ENCODE data around the gene FAM111A. TPM values are rescaled to one million over a fixed set of nuclear protein-coding genes. Genes with fewer than 3 reads are reported as not detected.
A peak's percentile ranks its signal among the peaks of the same experiment; 100 is the strongest.
"Not testable (repeated sequence)": the region's sequence is repeated elsewhere in the genome, so short reads cannot be mapped to it uniquely, and the experiment has no call there.

FAM111A gene
- total and polyA plus RNA-seq, 9 donors: 18.3 to 32.2 (median 24.9) TPM

DNA sequence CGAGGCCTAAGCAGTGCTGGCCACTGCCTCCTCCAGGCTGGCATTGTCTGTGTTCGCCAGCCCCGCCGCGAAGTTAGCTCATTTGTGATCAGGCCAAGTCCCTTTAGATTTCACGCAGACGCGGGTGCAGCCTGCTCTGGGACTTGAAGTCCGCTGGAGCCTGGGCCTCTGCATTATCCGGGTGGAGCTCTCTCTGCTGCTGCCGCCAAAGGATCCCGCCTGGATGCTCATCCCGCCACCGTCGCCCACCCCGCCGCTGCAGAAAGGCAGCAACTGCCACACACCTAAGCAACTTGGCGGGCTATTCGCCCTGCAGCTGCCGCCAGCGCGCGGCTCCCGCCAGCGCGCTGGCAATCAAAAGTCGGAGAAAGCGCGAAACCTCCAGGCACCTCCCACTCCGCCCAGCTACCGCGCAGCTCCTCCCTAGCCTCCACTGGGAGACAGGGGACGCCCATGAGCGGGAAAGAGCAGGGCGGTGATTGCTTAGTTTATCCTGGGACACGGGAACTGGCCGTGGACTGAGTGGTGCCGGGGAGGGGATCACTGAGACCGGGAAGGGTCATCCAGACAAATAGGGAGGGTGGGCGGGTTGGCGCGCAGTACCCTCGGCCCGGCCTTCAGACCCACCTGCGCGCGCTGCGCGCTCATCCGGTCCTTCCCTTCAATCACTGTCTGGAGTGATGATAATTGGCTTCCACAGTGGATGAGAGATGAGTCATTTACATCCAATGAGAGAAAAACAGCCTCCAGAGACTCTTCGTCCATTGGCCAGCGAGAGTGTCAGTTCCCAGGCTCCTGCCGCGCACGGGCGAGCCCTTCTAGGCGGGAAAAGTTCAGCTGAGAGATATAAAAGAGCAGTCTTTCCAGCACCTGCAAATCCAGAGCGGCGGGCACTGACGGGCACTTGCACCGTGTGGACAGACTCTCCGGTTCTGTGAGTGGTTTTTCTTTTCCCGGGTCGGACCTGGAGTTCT is 36.0 kb upstream of the FAM111A start, which contains the start of gene FAM111B:
TSS of gene FAM111B (plus strand) at position 875 of the 974 bp plus-strand sequence. CDS start 2,389 bp downstream, outside the sequence.
- 1% methylated on average over 50 of the region's 64 CpGs for WGBS (ENCODE audit: insufficient coverage)
- no peak within 1 kb of the TSS for H3K27ac ChIP-seq (ENCODE audit: low read length)
- peaks cover 11% of the 10 kb centered on the region for H3K27me3 ChIP-seq (ENCODE audit: control insufficient read depth, insufficient read depth, low read length)
- H3K4me1 ChIP-seq (ENCODE audit: control insufficient read depth, insufficient read depth, low read length): peaks cover 16% of the 10 kb centered on the region
- peaks cover 2% of the 10 kb centered on the region for H3K36me3 ChIP-seq (ENCODE audit: control insufficient read depth, insufficient read depth, low read length)
- H3K9me3 ChIP-seq (replicated peaks; ENCODE audit: control insufficient read depth, low read depth, low read length): no peaks in the 10 kb centered on the region
- peak within 1 kb of the TSS; percentile 48 for H3K4me3 ChIP-seq (ENCODE audit: low read length)
- DNase-seq: peak; percentile 97

DNA sequence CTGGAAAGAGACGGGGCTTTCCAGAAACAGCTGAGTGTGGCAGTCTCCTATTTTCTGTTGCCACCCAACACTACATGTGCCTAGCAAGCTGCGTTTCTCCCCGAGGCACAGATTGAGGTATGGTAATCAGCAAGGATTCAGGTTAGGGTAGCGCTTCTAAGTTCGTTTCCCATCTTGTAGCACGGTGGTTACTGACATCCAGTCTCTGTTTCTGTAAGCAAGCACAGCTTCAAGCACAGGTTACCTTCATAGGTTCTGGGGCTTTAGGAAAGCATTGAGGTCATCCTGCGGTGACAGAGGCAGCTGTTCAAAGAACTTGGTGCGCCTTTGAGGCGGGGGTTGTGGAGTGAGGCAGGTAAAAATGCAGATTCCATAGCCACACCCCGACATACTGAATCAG is 34.9 kb upstream of the FAM111A start:
- 6% methylated on average over 6 of the region's 10 CpGs for WGBS (ENCODE audit: insufficient coverage)
- peak overlapping the region; percentile 48 for H3K4me3 ChIP-seq (ENCODE audit: low read length)
- H3K9me3 ChIP-seq (replicated peaks; ENCODE audit: control insufficient read depth, low read depth, low read length); H3K27me3 ChIP-seq (ENCODE audit: control insufficient read depth, insufficient read depth, low read length); H3K36me3 ChIP-seq (ENCODE audit: control insufficient read depth, insufficient read depth, low read length); DNase-seq; H3K27ac ChIP-seq (ENCODE audit: low read length); H3K4me1 ChIP-seq (ENCODE audit: control insufficient read depth, insufficient read depth, low read length): not testable (repeated sequence)

DNA sequence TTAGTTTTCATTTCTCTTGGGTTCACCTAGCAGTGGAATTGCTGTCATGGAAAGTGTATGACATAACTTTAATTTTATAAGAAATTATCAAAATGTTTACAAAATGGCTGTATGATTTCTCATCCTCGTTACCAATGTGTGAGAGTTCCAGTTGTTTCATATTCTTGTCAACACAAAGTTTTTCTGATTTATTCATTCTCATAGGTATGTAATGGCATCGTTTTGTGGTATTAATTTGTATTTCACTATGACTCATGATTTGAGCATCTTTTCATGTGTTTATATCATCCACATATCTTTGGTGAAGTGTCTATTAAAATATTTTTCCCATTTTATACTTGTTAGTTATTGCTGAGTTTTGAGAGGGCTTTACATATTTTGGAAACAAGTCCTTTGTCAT is 30.2 kb upstream of the FAM111A start:
- Histone ChIP-seq H3K4me1 (ENCODE audit: control insufficient read depth, insufficient read depth, low read length) (no peaks in the 10 kb centered on the region), H3K36me3 (ENCODE audit: control insufficient read depth, insufficient read depth, low read length) (peaks cover 17% of the 10 kb centered on the region), H3K4me3 (ENCODE audit: low read length) (no peak overlapping the region), H3K27me3 (ENCODE audit: control insufficient read depth, insufficient read depth, low read length) (no peaks in the 10 kb centered on the region), H3K27ac (ENCODE audit: low read length) (no peak overlapping the region), H3K9me3 (replicated peaks; ENCODE audit: control insufficient read depth, low read depth, low read length) (peaks cover 4% of the 10 kb centered on the region)
- no peak for DNase-seq
- no CpG with 5 or more reads among the region's 2 CpGs for whole genome bisulfite sequencing (ENCODE audit: insufficient coverage)

DNA sequence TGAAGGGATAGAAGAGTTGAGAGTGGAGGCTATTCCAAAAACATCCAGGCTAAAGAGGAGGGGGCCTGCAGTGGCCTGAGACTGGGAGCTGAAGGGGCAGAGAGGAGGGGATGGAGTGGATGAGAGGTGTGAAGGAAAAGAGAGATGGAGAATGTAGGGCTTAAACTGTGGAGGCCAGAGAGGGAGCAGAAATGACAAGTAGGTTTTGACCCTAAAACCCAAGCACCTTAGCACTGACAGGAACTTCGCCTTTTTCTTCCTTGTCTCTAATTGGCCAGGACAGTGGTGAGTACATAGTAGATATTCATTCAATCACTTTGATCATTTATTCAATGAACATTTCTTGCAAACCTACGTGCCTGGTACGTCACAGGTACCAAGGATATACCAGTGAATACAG is 28.3 kb upstream of the FAM111A start:
- 100% methylated on average over 1 of the region's 3 CpGs for WGBS (ENCODE audit: insufficient coverage)
- Histone ChIP-seq H3K36me3 (ENCODE audit: control insufficient read depth, insufficient read depth, low read length) (peaks cover 15% of the 10 kb centered on the region), H3K27me3 (ENCODE audit: control insufficient read depth, insufficient read depth, low read length) (no peaks in the 10 kb centered on the region), H3K4me1 (ENCODE audit: control insufficient read depth, insufficient read depth, low read length) (no peaks in the 10 kb centered on the region), H3K27ac (ENCODE audit: low read length) (no peak overlapping the region), H3K4me3 (ENCODE audit: low read length) (no peak overlapping the region), H3K9me3 (replicated peaks; ENCODE audit: control insufficient read depth, low read depth, low read length) (peaks cover 18% of the 10 kb centered on the region)
- no peak for DNase-seq

DNA sequence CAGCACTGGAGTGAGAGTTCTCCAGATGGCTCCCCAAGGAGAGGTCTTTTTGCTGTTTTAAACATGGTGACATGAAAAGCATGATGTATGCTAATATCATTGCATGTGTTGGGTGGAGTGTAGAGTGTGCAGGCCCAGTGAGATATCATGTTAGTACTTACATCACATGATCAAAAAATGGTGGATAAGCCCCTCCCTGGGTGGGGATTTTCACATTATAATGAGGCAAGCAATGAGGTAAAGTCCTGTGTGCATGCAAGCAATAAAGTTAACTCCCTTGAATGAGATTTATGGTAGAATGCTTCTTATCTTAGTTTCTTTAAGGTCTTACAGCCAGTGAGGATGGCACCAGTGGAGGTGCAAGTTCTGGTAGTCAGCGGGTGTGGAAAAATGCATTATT is 27.1 kb upstream of the FAM111A start:
- no peak overlapping the region for H3K4me3 ChIP-seq (ENCODE audit: low read length)
- no peaks in the 10 kb centered on the region for H3K27me3 ChIP-seq (ENCODE audit: control insufficient read depth, insufficient read depth, low read length)
- H3K9me3 ChIP-seq (replicated peaks; ENCODE audit: control insufficient read depth, low read depth, low read length): peaks cover 20% of the 10 kb centered on the region
- H3K27ac ChIP-seq (ENCODE audit: low read length): no peak overlapping the region
- 100% methylated on average over 1 of the region's 1 CpG for WGBS (ENCODE audit: insufficient coverage)
- H3K36me3 ChIP-seq (ENCODE audit: control insufficient read depth, insufficient read depth, low read length): peaks cover 15% of the 10 kb centered on the region
- H3K4me1 ChIP-seq (ENCODE audit: control insufficient read depth, insufficient read depth, low read length): no peaks in the 10 kb centered on the region
- DNase-seq: no peak

DNA sequence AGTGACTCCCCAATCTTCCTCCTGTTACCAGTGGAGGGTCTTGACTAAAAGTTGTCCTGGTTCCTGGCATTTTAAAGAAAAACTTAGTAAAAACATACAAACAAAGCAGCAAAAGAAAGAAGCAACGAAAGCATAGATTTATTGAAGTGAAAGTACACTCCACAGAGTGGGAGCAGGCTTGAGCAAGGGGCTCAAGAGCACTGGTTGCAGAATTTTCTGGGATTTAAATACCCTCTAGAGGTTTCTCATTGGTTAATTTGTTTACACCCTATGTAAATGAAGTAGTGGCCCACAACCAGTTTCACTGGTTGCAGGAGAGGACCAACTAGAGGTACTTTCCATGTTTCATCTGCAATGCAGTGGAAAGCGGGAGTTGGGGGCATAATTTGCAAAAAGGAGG is 24.9 kb upstream of the FAM111A start:
- H3K27ac ChIP-seq (ENCODE audit: low read length): no peak overlapping the region
- H3K4me3 ChIP-seq (ENCODE audit: low read length): no peak overlapping the region
- no peaks in the 10 kb centered on the region for H3K4me1 ChIP-seq (ENCODE audit: control insufficient read depth, insufficient read depth, low read length)
- no CpG with 5 or more reads among the region's 2 CpGs for WGBS (ENCODE audit: insufficient coverage)
- H3K27me3 ChIP-seq (ENCODE audit: control insufficient read depth, insufficient read depth, low read length): no peaks in the 10 kb centered on the region
- H3K9me3 ChIP-seq (replicated peaks; ENCODE audit: control insufficient read depth, low read depth, low read length): peaks cover 20% of the 10 kb centered on the region
- DNase-seq: no peak
- H3K36me3 ChIP-seq (ENCODE audit: control insufficient read depth, insufficient read depth, low read length): peaks cover 15% of the 10 kb centered on the region

DNA sequence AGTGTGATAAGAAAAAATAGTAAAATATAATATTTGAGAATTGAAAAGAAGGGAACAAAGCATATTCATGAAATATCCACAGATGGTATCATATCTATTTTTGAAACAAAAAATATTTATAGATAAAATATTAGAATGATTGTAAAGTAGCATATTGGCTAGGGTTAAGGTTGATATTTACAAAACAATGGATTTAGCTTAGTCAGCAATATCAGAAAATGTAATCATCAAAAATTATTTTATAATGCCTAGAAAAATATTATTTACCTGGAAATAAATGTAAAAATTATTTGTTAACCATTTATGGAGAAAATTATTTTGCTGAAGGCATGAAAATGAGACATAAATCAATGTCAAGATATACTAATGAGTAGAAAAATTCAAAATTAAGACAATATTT is 22.8 kb upstream of the FAM111A start:
- Histone ChIP-seq H3K27ac (ENCODE audit: low read length) (no peak overlapping the region), H3K27me3 (ENCODE audit: control insufficient read depth, insufficient read depth, low read length) (no peaks in the 10 kb centered on the region)
- DNase-seq: no peak

DNA sequence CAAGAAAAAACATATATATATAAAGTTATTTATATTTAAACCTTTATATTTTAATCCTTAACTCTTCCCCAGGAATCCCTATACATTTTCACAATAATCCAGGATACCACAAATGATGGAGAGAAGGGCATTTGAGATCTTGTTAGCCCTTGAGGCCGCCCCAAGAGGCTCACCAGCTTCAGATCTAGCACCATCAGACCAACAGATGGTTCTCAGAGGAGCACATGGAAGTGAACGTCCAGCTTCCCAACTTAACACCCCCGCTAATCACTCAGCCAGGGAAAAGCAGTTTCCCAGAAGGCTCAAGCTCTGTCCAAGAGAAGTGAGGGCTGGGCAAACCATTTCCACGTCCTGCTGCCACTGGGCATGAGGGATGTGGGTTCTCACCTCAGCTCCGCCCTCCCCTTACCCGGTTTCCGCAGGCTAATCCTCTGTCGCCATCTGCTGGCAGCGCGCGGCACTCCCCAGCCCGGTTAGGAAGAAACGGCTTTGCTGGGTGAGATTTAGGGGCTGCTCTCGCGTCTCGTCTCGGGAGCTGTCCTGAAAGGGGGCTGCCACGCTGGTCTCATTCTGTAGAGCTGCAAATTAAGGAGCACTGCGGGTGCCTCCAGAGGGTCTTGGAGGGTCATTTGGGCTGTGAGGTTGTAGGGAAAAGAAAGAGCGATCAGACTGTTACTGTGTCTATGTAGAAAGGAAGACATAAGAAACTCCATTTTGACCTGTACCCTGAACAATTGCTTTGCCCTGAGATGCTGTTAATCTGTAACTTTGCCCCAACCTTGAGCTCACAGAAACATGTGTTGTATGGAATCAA is 6.8 kb upstream of the FAM111A start:
- Histone ChIP-seq H3K36me3 (ENCODE audit: control insufficient read depth, insufficient read depth, low read length) (peaks cover 5% of the 10 kb centered on the region), H3K4me3 (ENCODE audit: low read length) (peak overlapping the region; percentile 6), H3K27me3 (ENCODE audit: control insufficient read depth, insufficient read depth, low read length) (no peaks in the 10 kb centered on the region), H3K4me1 (ENCODE audit: control insufficient read depth, insufficient read depth, low read length) (no peaks in the 10 kb centered on the region), H3K9me3 (replicated peaks; ENCODE audit: control insufficient read depth, low read depth, low read length) (peaks cover 5% of the 10 kb centered on the region), H3K27ac (ENCODE audit: low read length) (no peak overlapping the region)
- peak; percentile 77 for DNase-seq
- WGBS (ENCODE audit: insufficient coverage): 2% methylated on average over 15 of the region's 20 CpGs

More for the DNA sequence above, 22.8 kb upstream of the FAM111A start:
- Histone ChIP-seq H3K9me3 (replicated peaks; ENCODE audit: control insufficient read depth, low read depth, low read length) (peaks cover 22% of the 10 kb centered on the region), H3K4me1 (ENCODE audit: control insufficient read depth, insufficient read depth, low read length) (no peaks in the 10 kb centered on the region), H3K4me3 (ENCODE audit: low read length) (no peak overlapping the region), H3K36me3 (ENCODE audit: control insufficient read depth, insufficient read depth, low read length) (peaks cover 8% of the 10 kb centered on the region)

DNA sequence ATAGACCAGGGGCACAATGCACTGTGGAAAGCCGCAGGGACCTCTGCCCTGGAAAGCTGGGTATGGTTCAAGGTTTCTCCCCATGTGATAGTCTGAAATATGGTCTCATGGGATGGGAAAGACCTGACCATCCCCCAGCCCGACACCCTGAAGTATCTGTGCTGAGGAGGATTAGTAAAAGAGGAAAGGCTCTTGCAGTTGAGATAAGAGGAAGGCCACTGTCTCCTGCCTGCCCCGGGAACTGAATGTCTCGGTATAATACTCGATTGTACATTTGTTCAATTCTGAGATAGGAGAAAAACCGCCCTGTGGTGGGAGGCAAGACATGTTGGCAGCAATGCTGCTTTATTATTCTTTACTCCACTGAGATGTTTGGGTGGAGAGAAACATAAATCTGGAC is 6.1 kb upstream of the FAM111A start:
- H3K27ac ChIP-seq (ENCODE audit: low read length); H3K4me1 ChIP-seq (ENCODE audit: control insufficient read depth, insufficient read depth, low read length); H3K9me3 ChIP-seq (replicated peaks; ENCODE audit: control insufficient read depth, low read depth, low read length); H3K27me3 ChIP-seq (ENCODE audit: control insufficient read depth, insufficient read depth, low read length); DNase-seq; H3K36me3 ChIP-seq (ENCODE audit: control insufficient read depth, insufficient read depth, low read length); H3K4me3 ChIP-seq (ENCODE audit: low read length): not testable (repeated sequence)
- 80% methylated on average over 4 of the region's 6 CpGs for WGBS (ENCODE audit: insufficient coverage)

DNA sequence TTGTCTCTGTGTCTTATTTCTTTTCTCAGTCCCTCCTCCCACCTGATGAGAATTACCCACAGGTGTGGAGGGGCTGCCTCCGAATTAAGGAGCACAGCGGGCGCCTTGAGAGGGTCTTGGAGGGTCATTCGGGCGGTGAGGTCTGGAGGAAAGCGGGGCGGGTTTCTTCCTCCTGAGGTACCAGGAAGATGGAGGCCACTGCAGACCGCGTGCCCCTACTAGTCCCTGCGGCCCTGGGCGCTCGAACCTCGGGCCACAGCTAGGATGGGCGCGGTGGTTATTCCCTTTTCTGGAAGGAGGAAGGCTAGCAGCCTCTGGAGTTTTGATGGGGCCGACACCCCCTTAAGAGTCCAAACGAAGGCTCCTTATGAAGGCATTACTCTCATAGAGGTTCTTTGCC is 5.5 kb upstream of the FAM111A start:
- Histone ChIP-seq H3K4me3 (ENCODE audit: low read length) (no peak overlapping the region), H3K27me3 (ENCODE audit: control insufficient read depth, insufficient read depth, low read length) (no peaks in the 10 kb centered on the region), H3K27ac (ENCODE audit: low read length) (no peak overlapping the region), H3K9me3 (replicated peaks; ENCODE audit: control insufficient read depth, low read depth, low read length) (no peaks in the 10 kb centered on the region), H3K36me3 (ENCODE audit: control insufficient read depth, insufficient read depth, low read length) (peaks cover 5% of the 10 kb centered on the region), H3K4me1 (ENCODE audit: control insufficient read depth, insufficient read depth, low read length) (no peaks in the 10 kb centered on the region)
- 93% methylated on average over 13 of the region's 17 CpGs for WGBS (ENCODE audit: insufficient coverage)
- no peak for DNase-seq

Measured in muscle of leg (tissue), 11 donors.